Upper lobe of left lung (tissue), 6 donors: ENCODE measurements around the gene DNAJB8. TPM values are rescaled to one million over a fixed set of nuclear protein-coding genes. Genes with fewer than 3 reads are reported as not detected.

ENCODE experiments used
- ATAC-seq, 2 donors: fragments of 200-7000 bp; cut with Tn5 transposase; one replicate each; pipeline ENCODE4 v1.9.1; 2022; ENCODE audit warnings: mild to moderate bottlenecking in 2 of 2, moderate library complexity in 2 of 2; ENCODE audit not compliant: low FRiP score in 2 of 2
- DNase-seq, 2 donors: peaks; one replicate each; pipeline ENCODE4 v3.0.0-alpha.2; 2019 to 2020
- H3K27ac ChIP-seq, 4 donors: fragments of 200-600 bp; sonication (generic); one replicate each; pipeline ENCODE4 v1.5.1; 2016 to 2019
- H3K27me3 ChIP-seq, 4 donors: fragments of 200-600 bp; sonication (generic); one replicate each; pipeline ENCODE4 v1.5.1; 2017 to 2019
- H3K36me3 ChIP-seq, 4 donors: fragments of 200-600 bp; sonication (generic); one replicate each; pipeline ENCODE4 v1.5.1; 2016 to 2019
- H3K4me1 ChIP-seq, 4 donors: fragments of 200-600 bp; sonication (generic); one replicate each; pipeline ENCODE4 v1.5.1; 2018 to 2019
- H3K4me3 ChIP-seq, 4 donors: fragments of 200-600 bp; sonication (generic); one replicate each; pipeline ENCODE4 v1.5.1; 2017 to 2019; ENCODE audit warnings: mild to moderate bottlenecking in 2 of 4, moderate library complexity in 1 of 4
- H3K9me3 ChIP-seq, 4 donors: fragments of 200-600 bp; sonication (generic); one replicate each; pipeline ENCODE4 v1.5.1; 2018 to 2019
- EP300 ChIP-seq, 4 donors: sonication (generic); formaldehyde crosslinking; IDR thresholded peaks; one replicate each; pipeline ENCODE4 v1.5.1; 2017; ENCODE audit warnings: antibody characterized with exemption in 4 of 4, control low read depth in 2 of 4
- POLR2A ChIP-seq, 4 donors: fragments of 450-650 bp; IDR thresholded peaks; one replicate each; pipeline ENCODE4 v1.5.1; 2016 to 2017; ENCODE audit warnings: antibody characterized with exemption in 4 of 4, mild to moderate bottlenecking in 2 of 4
- POLR2AphosphoS5 ChIP-seq, 2 donors: sonication (generic); formaldehyde crosslinking; IDR thresholded peaks; one replicate each; pipeline ENCODE4 v1.5.1; 2017; ENCODE audit warnings: antibody characterized with exemption in 2 of 2
- WGBS, 2 donors: methylation state at CpG; one replicate each; pipeline ENCODE4 v1.1.5; 2017 to 2018; 5-methylcytosine and 5-hydroxymethylcytosine counted together
- total RNA-seq, 6 donors: library from RNA; depleted of rRNA in 4 of 6; stranded (reverse); fragments of >200 nt in 4 of 6; gene quantifications; one replicate each; pipeline versions ENCODE4 v1.1.0 to v1.2.1, GENCODE V29; 2016 to 2021
- TF ChIP-seq, protein P1 (sequence below), 6 experiments: fragments of 450-650 bp in 4 of 6; fragments of 200-600 bp in 2 of 6; sonication (generic) in 2 of 6; IDR thresholded peaks; one replicate each; pipeline ENCODE4 v1.5.1; 2016 to 2019; ENCODE audit warnings: antibody characterized with exemption in 6 of 6
- donor health status: DM: no; HTN: no; CAD: no; lungs with moderate emphysema.
- donor health status: DM: no; HTN: yes; CAD: no; lungs with severe emphysema.

DNAJB8 gene
- total RNA-seq, 6 donors from 2014 or later, result not detected

- Histone ChIP-seq H3K4me1 (peaks cover 27 to 71% (median 39%) of the 10 kb centered on the region in 4 donors), H3K9me3 (no peaks in the 10 kb centered on the region), H3K4me3 (peak overlapping the region in 1 of 4 donors; percentile 69), H3K36me3 (peaks cover 0 to 10% (median 2%) of the 10 kb centered on the region in 4 donors), H3K27me3 (peaks cover 0 to 68% (median 43%) of the 10 kb centered on the region in 4 donors), H3K27ac (no peak overlapping the region)
- ATAC-seq, result no peak
- DNase-seq, result no peak
- whole genome bisulfite sequencing, 2 donors, result 77 to 88% methylated on average over 2 of the region's 2 CpGs
- TF ChIP-seq POLR2AphosphoS5 (IDR thresholded peaks at IDR 0.05) (no peak), POLR2A (IDR thresholded peaks at IDR 0.05) (no peak), EP300 (IDR thresholded peaks at IDR 0.05) (no peak)
- TF ChIP-seq, protein P1, sequence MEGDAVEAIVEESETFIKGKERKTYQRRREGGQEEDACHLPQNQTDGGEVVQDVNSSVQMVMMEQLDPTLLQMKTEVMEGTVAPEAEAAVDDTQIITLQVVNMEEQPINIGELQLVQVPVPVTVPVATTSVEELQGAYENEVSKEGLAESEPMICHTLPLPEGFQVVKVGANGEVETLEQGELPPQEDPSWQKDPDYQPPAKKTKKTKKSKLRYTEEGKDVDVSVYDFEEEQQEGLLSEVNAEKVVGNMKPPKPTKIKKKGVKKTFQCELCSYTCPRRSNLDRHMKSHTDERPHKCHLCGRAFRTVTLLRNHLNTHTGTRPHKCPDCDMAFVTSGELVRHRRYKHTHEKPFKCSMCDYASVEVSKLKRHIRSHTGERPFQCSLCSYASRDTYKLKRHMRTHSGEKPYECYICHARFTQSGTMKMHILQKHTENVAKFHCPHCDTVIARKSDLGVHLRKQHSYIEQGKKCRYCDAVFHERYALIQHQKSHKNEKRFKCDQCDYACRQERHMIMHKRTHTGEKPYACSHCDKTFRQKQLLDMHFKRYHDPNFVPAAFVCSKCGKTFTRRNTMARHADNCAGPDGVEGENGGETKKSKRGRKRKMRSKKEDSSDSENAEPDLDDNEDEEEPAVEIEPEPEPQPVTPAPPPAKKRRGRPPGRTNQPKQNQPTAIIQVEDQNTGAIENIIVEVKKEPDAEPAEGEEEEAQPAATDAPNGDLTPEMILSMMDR (IDR thresholded peaks at IDR 0.05), result no peak
These were observed 27.6 kb upstream of the DNAJB8 start for GRCh38 chr3:128494367-128494650.

DNA sequence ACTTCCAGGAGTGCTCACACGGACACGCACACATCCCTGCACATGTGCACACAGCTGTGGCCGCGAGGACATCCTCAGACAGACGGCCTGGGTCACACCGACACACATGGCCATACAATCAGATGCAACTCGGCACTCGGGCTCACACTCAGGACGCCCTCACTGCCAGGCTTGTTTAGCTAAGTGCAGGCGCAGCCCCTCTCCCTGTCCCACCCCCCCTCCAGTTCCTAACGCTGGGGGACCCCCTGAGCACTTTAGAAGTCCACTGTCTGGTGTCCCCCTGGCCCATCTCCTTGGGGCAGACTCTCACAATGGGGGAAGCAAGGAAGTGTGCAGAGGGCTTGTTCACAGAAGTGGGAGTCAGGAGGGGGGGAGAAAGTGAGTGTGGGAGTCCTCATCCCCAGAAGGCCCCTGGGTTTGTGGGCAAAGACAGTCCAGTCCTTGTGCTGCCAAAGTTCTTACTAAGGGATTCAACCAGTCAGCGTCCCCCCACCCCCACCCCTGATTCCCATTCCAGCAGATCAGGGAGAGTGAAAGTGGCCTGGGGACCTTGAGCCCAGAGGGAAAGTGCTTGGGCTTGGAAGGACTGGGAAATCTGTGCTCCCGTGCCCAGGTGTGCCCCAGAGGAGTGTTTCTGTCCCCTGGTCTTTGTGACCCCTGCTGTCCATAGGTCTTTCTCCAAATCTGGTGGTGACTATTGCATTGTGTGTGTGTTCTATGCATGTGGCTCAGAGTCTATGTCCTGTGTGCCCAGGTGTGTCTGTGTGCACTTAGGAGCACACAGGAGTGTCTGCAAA, 27.1 kb upstream of the DNAJB8 start:
- peaks cover 0 to 68% (median 44%) of the 10 kb centered on the region in 4 donors for H3K27me3 ChIP-seq
- no peak for ATAC-seq
- peak overlapping the region in 3 of 4 donors; percentile 52 to 69 (median 63) for H3K4me3 ChIP-seq
- H3K27ac ChIP-seq, result peak overlapping the region; percentile 89 to 94 (median 90)
- no peak for TF ChIP-seq POLR2A (IDR thresholded peaks at IDR 0.05)
- TF ChIP-seq, protein P1 (IDR thresholded peaks at IDR 0.05), result no peak
- TF ChIP-seq POLR2AphosphoS5 (IDR thresholded peaks at IDR 0.05), result no peak
- no peak for TF ChIP-seq EP300 (IDR thresholded peaks at IDR 0.05)
- peak in 1 of 2 donors; percentile 19 for DNase-seq
- H3K4me1 ChIP-seq, result peaks cover 33 to 76% (median 44%) of the 10 kb centered on the region in 4 donors
- peaks cover 0 to 10% (median 2%) of the 10 kb centered on the region in 4 donors for H3K36me3 ChIP-seq
- no peaks in the 10 kb centered on the region for H3K9me3 ChIP-seq
- 20 to 27% methylated on average over 1 to 13 of the region's 13 CpGs for WGBS, 2 donors

- Histone ChIP-seq H3K4me3 (peak within 1 kb of the TSS; percentile 8 to 69 (median 58)), H3K36me3 (peaks cover 0 to 10% (median 2%) of the 10 kb centered on the region in 4 donors), H3K27ac (peak within 1 kb of the TSS; percentile 89 to 94 (median 90)), H3K9me3 (no peaks in the 10 kb centered on the region), H3K4me1 (peaks cover 39 to 81% (median 50%) of the 10 kb centered on the region in 4 donors), H3K27me3 (peaks cover 0 to 74% (median 48%) of the 10 kb centered on the region in 4 donors)
- DNase-seq (peak; percentile 20 to 90), ATAC-seq (no peak)
- no peak for TF ChIP-seq POLR2AphosphoS5 (IDR thresholded peaks at IDR 0.05)
- TF ChIP-seq, protein P1 (IDR thresholded peaks at IDR 0.05), result peak in 2 of 6 experiments; percentile 7 to 17
- peak in 2 of 4 donors; percentile 41 to 48 for TF ChIP-seq POLR2A (IDR thresholded peaks at IDR 0.05)
- TF ChIP-seq EP300 (IDR thresholded peaks at IDR 0.05), result no peak
- WGBS, 2 donors, result 1 to 5% methylated on average over 13 to 29 of the region's 78 CpGs
These were observed 26.2 kb upstream of the DNAJB8 start, which contains the start of gene GATA2 for GRCh38 chr3:128492671-128493569. Gene GATA2 (minus strand): TSS chr3:128493201. CDS start chr3:128487031, 6,170 bp downstream.

DNA sequence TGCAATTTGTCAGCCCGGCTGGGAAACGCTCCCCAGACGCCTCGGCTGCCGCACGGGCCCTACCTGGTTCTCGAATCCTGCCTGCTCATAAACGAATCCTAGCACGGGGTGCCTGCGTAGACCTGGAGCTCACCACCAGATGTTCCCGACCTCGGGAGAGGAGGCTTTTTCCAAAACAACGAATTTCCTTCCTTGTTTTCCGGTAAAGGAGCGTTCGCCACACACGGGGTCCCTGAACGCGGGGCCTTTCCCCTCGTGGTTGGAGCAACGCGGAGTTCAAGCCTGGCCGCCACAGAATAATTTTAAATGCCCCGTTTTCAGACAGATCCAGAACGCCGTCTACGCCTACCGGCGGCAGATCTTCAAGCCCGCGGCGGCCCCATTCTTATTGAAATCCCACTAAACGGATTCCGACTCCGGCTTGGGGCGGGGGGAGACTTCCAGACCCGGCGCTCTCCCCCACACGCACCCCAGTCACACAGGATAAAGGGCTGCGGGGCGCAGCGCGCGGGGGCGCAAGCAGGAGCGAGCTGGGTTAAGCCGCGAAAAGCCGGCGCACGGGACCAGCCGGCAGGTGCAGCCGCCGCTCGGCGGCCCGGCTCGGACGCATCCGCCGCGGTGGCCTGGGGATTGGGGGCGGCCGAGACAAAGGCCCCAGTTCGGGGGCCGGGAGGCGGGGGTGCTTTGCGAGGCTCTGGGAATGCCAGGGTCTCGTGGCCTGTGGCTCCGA, 25.4 kb upstream of the DNAJB8 start:
- H3K4me3 ChIP-seq, result peak overlapping the region; percentile 8 to 69 (median 58)
- DNase-seq, result peak; percentile 18 to 85
- TF ChIP-seq, protein P1 (IDR thresholded peaks at IDR 0.05), result no peak
- TF ChIP-seq POLR2AphosphoS5 (IDR thresholded peaks at IDR 0.05) (no peak), POLR2A (IDR thresholded peaks at IDR 0.05) (no peak), EP300 (IDR thresholded peaks at IDR 0.05) (no peak)

More for the DNA sequence above, 25.4 kb upstream of the DNAJB8 start:
- 4 to 6% methylated on average over 7 to 61 of the region's 70 CpGs for WGBS, 2 donors
- peaks cover 38 to 81% (median 51%) of the 10 kb centered on the region in 4 donors for H3K4me1 ChIP-seq
- peak overlapping the region; percentile 89 to 94 (median 90) for H3K27ac ChIP-seq
- H3K27me3 ChIP-seq, result peaks cover 0 to 78% (median 54%) of the 10 kb centered on the region in 4 donors
- no peak for ATAC-seq
- H3K36me3 ChIP-seq, result peaks cover 0 to 10% (median 2%) of the 10 kb centered on the region in 4 donors
- H3K9me3 ChIP-seq, result no peaks in the 10 kb centered on the region
